Colonic mucosa (tissue), 4 donors: Measurements from ENCODE around the gene MEF2B. TPM values are rescaled to one million over a fixed set of nuclear protein-coding genes. Genes with fewer than 3 reads are reported as not detected.
A peak's percentile ranks its signal among the peaks of the same experiment; 100 is the strongest.

Source experiments
- DNase-seq: peaks from one replicate; pipeline ENCODE4 v3.0.0-alpha.2; 2020
- H3K27ac ChIP-seq: fragments of 200-600 bp; one replicate; pipeline ENCODE4 v1.8.0; 2021
- H3K27me3 ChIP-seq: fragments of 200-600 bp; one replicate; pipeline ENCODE4 v1.8.0; 2021
- H3K36me3 ChIP-seq: fragments of 200-600 bp; one replicate; pipeline ENCODE4 v1.8.0; 2021
- H3K4me1 ChIP-seq: fragments of 200-600 bp; one replicate; pipeline ENCODE4 v1.8.0; 2021; ENCODE audit warnings: mild to moderate bottlenecking
- H3K4me3 ChIP-seq: fragments of 200-600 bp; one replicate; pipeline ENCODE4 v1.8.0; 2021
- H3K9ac ChIP-seq, 2 donors: one replicate each; pipeline ENCODE4 v1.7.0; 2013; ENCODE audit warnings: control low read depth in 2 of 2, low read depth in 2 of 2, low read length in 2 of 2
- H3K9me3 ChIP-seq: fragments of 200-600 bp; one replicate; pipeline ENCODE4 v1.8.0; 2021
- CTCF ChIP-seq: fragments of 200-600 bp; IDR thresholded peaks from one replicate; pipeline ENCODE4 v1.8.0; 2022; ENCODE audit warnings: antibody characterized with exemption, mild to moderate bottlenecking
- intact Hi-C: fragments of 100-400 bp; cut with DNase I; formaldehyde crosslinking; loops from one replicate; pipeline ENCODE4 v1.14.1; 2022
- total RNA-seq, 2 donors: library from RNA; stranded (reverse); fragmentation: NEBNext Ultra II Directional in 1 of 2; extraction: Animal tissue kit (Norgen Biotek cat#: 25700) in 1 of 2; gene quantifications; one replicate each; pipeline ENCODE4 v1.2.1, GENCODE V29; 2021
- donor health status: healthy.
- donor health status: DM: no; HTN: no; CAD: no.
- donor health status: DM: no; HTN: no; CAD: no.

The MEF2B gene
- total RNA-seq, 2 donors from 2014 or later, result 1.5 to 3.9 TPM

- Histone ChIP-seq H3K27me3 (no peaks in the 10 kb centered on the region), H3K36me3 (peaks cover 5% of the 10 kb centered on the region), H3K4me3 (peak within 1 kb of the TSS; percentile 86), H3K9me3 (no peaks in the 10 kb centered on the region), H3K4me1 (no peaks in the 10 kb centered on the region), H3K27ac (peak within 1 kb of the TSS; percentile 68), H3K9ac (peak within 1 kb of the TSS; percentile 75 to 98)
- no peak for TF ChIP-seq CTCF
- peak; percentile 96 for DNase-seq
- intact Hi-C loops, result no loop called here
These were observed 33.2 kb upstream of the MEF2B start, which contains the start of gene NR2C2AP for GRCh38 chr19:19203012-19203856. TSS of gene NR2C2AP (minus strand) at chr19:19203414. CDS start at chr19:19203060, 354 bp downstream.

- Histone ChIP-seq H3K27ac (peak overlapping the region; percentile 68), H3K4me1 (no peaks in the 10 kb centered on the region), H3K9ac (peak overlapping the region; percentile 75 to 98), H3K36me3 (peaks cover 6% of the 10 kb centered on the region), H3K27me3 (no peaks in the 10 kb centered on the region), H3K9me3 (no peaks in the 10 kb centered on the region), H3K4me3 (peak overlapping the region; percentile 86)
- intact Hi-C loops, result no loop called here
- no peak for DNase-seq
- no peak for TF ChIP-seq CTCF
These were observed 32.6 kb upstream of the MEF2B start for GRCh38 chr19:19202707-19203011.

- Histone ChIP-seq H3K27ac (no peak overlapping the region), H3K27me3 (no peaks in the 10 kb centered on the region), H3K36me3 (peaks cover 6% of the 10 kb centered on the region), H3K4me1 (no peaks in the 10 kb centered on the region), H3K9me3 (no peaks in the 10 kb centered on the region), H3K9ac (peak overlapping the region; percentile 75 to 98), H3K4me3 (peak overlapping the region; percentile 86)
- TF ChIP-seq CTCF, result no peak
- DNase-seq, result no peak
- intact Hi-C loops, result no loop called here
These were observed 31.9 kb upstream of the MEF2B start for GRCh38 chr19:19201697-19202630.

- intact Hi-C loops, result no loop called here
- no peak for DNase-seq
- TF ChIP-seq CTCF, result no peak
- Histone ChIP-seq H3K27ac (no peak overlapping the region), H3K9me3 (no peaks in the 10 kb centered on the region), H3K4me3 (no peak overlapping the region), H3K27me3 (no peaks in the 10 kb centered on the region), H3K9ac (peak overlapping the region in 1 of 2 donors; percentile 34), H3K36me3 (peaks cover 6% of the 10 kb centered on the region), H3K4me1 (peaks cover 18% of the 10 kb centered on the region)
These were observed 23.9 kb upstream of the MEF2B start for GRCh38 chr19:19193926-19194325.

GRCh38 chr19:19192910-19193423 lies 22.9 kb upstream of the MEF2B start:
- Histone ChIP-seq H3K27ac (peak overlapping the region; percentile 100), H3K9ac (peak overlapping the region; percentile 84 to 97), H3K9me3 (no peaks in the 10 kb centered on the region), H3K4me1 (peaks cover 18% of the 10 kb centered on the region), H3K27me3 (no peaks in the 10 kb centered on the region), H3K4me3 (peak overlapping the region; percentile 97), H3K36me3 (no peaks in the 10 kb centered on the region)
- intact Hi-C loops, result no loop called here
- no peak for DNase-seq
- TF ChIP-seq CTCF, result no peak
